IPS-NIHi11 (cell line): ENCODE results near the gene GPRIN1.
"Not testable (repeated sequence)": the region's sequence is repeated elsewhere in the genome, so short reads cannot be mapped to it uniquely, and the experiment has no call there.

ENCODE experiments used
- DNase-seq: peaks from one replicate; pipeline ENCODE4 v3.0.0; 2012; ENCODE audit warnings: mixed read lengths, low spot score

GPRIN1 gene

GRCh38 chr5:176575066-176575465 is 34.9 kb downstream of the GPRIN1 start:
- no peak for DNase-seq

GRCh38 chr5:176574297-176574591 is 35.7 kb downstream of the GPRIN1 start:
- DNase-seq: no peak

- peak; percentile 85 for DNase-seq
These were observed 36.2 kb downstream of the GPRIN1 start for GRCh38 chr5:176573564-176574296.

- DNase-seq: no peak
These were observed 39.9 kb downstream of the GPRIN1 start for GRCh38 chr5:176570044-176570443.

GRCh38 chr5:176568657-176569056 is 41.3 kb downstream of the GPRIN1 start:
- DNase-seq: no peak

GRCh38 chr5:176565760-176566288 is 44.1 kb downstream of the GPRIN1 start:
- no peak for DNase-seq

GRCh38 chr5:176564002-176564401 is 46.0 kb downstream of the GPRIN1 start:
- DNase-seq: no peak

- no peak for DNase-seq
These were observed 47.8 kb downstream of the GPRIN1 start for GRCh38 chr5:176562189-176562588.

- no peak for DNase-seq
These were observed 48.7 kb downstream of the GPRIN1 start for GRCh38 chr5:176561259-176561658.

GRCh38 chr5:176560364-176560763 is 49.6 kb downstream of the GPRIN1 start:
- no peak for DNase-seq

- DNase-seq: no peak
These were observed 50.3 kb downstream of the GPRIN1 start for GRCh38 chr5:176559683-176560082.

- no peak for DNase-seq
These were observed 52.1 kb downstream of the GPRIN1 start for GRCh38 chr5:176557846-176558245.

GRCh38 chr5:176553260-176554085 is 56.5 kb downstream of the GPRIN1 start:
- no peak for DNase-seq

- no peak for DNase-seq
These were observed 57.6 kb downstream of the GPRIN1 start for GRCh38 chr5:176552332-176552869.

GRCh38 chr5:176550937-176551336 is 59.0 kb downstream of the GPRIN1 start:
- DNase-seq: not testable (repeated sequence)

GRCh38 chr5:176550275-176550831 is 59.6 kb downstream of the GPRIN1 start:
- DNase-seq: no peak

- DNase-seq: no peak
These were observed 60.1 kb downstream of the GPRIN1 start for GRCh38 chr5:176549871-176550270.

- DNase-seq: no peak
These were observed 61.0 kb downstream of the GPRIN1 start, which contains the start of gene CDHR2 for GRCh38 chr5:176548967-176549444. CDHR2 (plus strand) TSS chr5:176549342; CDS start chr5:176565353, 16,011 bp downstream.

GRCh38 chr5:176547802-176548201 is 62.2 kb downstream of the GPRIN1 start:
- no peak for DNase-seq
